WTC11 (cell line): ENCODE data around the gene NAA80. TPM values are rescaled to one million over a fixed set of nuclear protein-coding genes. Genes with fewer than 3 reads are reported as not detected.

Experiments used
- ATAC-seq: fragments of 200-7000 bp; cut with Tn5 transposase; 2 replicates; pipeline ENCODE4 v1.10.0; 2021; ENCODE audit warnings: mild to moderate bottlenecking, moderate library complexity
- CTCF ChIA-PET: fragments of 300-600 bp; sonication (Branson Sonifier 250); formaldehyde crosslinking; loops from one replicate; lab custom pipeline; 2021; ENCODE audit warnings: antibody characterized with exemption; lab: Charles Lee
- POLR2A ChIA-PET: fragments of 350-600 bp; sonication (Branson Sonifier 250); formaldehyde crosslinking; loops from one replicate; lab custom pipeline; 2021; ENCODE audit warnings: antibody characterized with exemption; lab: Charles Lee
- DNase-seq: peaks from one replicate; pipeline ENCODE4 v3.0.0; 2021; ENCODE audit warnings: low spot score
- H3K27ac Mint-ChIP-seq: 2 replicates; pipeline ENCODE4 v1.8.0; 2021; ENCODE audit warnings: mixed read lengths
- H3K27me3 Mint-ChIP-seq: 2 replicates; pipeline ENCODE4 v1.8.0; 2021; ENCODE audit warnings: low read depth, mild to moderate bottlenecking, moderate library complexity, mixed read lengths
- H3K36me3 Mint-ChIP-seq: 2 replicates; pipeline ENCODE4 v1.8.0; 2021; ENCODE audit warnings: mixed read lengths
- H3K4me1 Mint-ChIP-seq: 2 replicates; pipeline ENCODE4 v1.8.0; 2022; ENCODE audit warnings: mixed read lengths
- H3K4me3 Mint-ChIP-seq: 2 replicates; pipeline ENCODE4 v1.8.0; 2021; ENCODE audit warnings: mild to moderate bottlenecking, moderate library complexity, mixed read lengths
- H3K9me3 Mint-ChIP-seq: 2 replicates; pipeline ENCODE4 v1.8.0; 2021; ENCODE audit warnings: mixed read lengths
- AR ChIP-seq: fragments of 250-450 bp; sonication (Bioruptor Pico); IDR thresholded peaks from 2 replicates; pipeline ENCODE4 v1.9.0; 2021; ENCODE audit warnings: mild to moderate bottlenecking
- ATF1 ChIP-seq: sonication (generic); formaldehyde crosslinking; IDR thresholded peaks from 2 replicates; pipeline ENCODE4 v1.8.1; 2023; ENCODE audit warnings: mild to moderate bottlenecking, moderate library complexity, missing genetic modification reagents
- ATF3 ChIP-seq: sonication (generic); formaldehyde crosslinking; conservative IDR thresholded peaks from 2 replicates; pipeline ENCODE4 v1.8.1; 2022; ENCODE audit warnings: mild to moderate bottlenecking, missing genetic modification reagents
- ATF6 ChIP-seq: sonication (generic); formaldehyde crosslinking; IDR thresholded peaks from 2 replicates; pipeline ENCODE4 v1.8.1; 2023; ENCODE audit warnings: mild to moderate bottlenecking, missing genetic modification reagents
- CBFB ChIP-seq: sonication (generic); formaldehyde crosslinking; IDR thresholded peaks from 2 replicates; pipeline ENCODE4 v1.8.1; 2022; ENCODE audit warnings: mild to moderate bottlenecking, low read depth, missing genetic modification reagents
- CDX4 ChIP-seq: fragments of 250-450 bp; sonication (Bioruptor Pico); IDR thresholded peaks from 2 replicates; pipeline ENCODE4 v1.9.0; 2021; ENCODE audit warnings: moderate library complexity, mild to moderate bottlenecking, inconsistent platforms, borderline replicate concordance
- ERG ChIP-seq: fragments of 250-450 bp; sonication (Bioruptor Pico); IDR thresholded peaks from 2 replicates; pipeline ENCODE4 v1.8.0; 2021; ENCODE audit warnings: mild to moderate bottlenecking
- ESRRA ChIP-seq: sonication (generic); formaldehyde crosslinking; IDR thresholded peaks from 2 replicates; pipeline ENCODE4 v1.8.1; 2022; ENCODE audit warnings: mild to moderate bottlenecking, missing genetic modification reagents, borderline replicate concordance
- ETV6 ChIP-seq: sonication (generic); formaldehyde crosslinking; IDR thresholded peaks from 2 replicates; pipeline ENCODE4 v1.8.1; 2022; ENCODE audit warnings: mild to moderate bottlenecking, missing genetic modification reagents
- FOXJ3 ChIP-seq: sonication (generic); formaldehyde crosslinking; IDR thresholded peaks from 2 replicates; pipeline ENCODE4 v1.9.0; 2021; ENCODE audit warnings: missing genetic modification reagents, mild to moderate bottlenecking, borderline replicate concordance
- FOXP4 ChIP-seq: sonication (generic); formaldehyde crosslinking; IDR thresholded peaks from 2 replicates; pipeline ENCODE4 v1.8.0; 2022; ENCODE audit warnings: mild to moderate bottlenecking, missing genetic modification reagents
- HMGA2 ChIP-seq: fragments of 250-450 bp; sonication (Bioruptor Pico); IDR thresholded peaks from 2 replicates; pipeline ENCODE4 v1.4.0; 2021; ENCODE audit warnings: mild to moderate bottlenecking, moderate library complexity
- MAX ChIP-seq: sonication (generic); formaldehyde crosslinking; IDR thresholded peaks from 2 replicates; pipeline ENCODE4 v1.8.0; 2022; ENCODE audit warnings: mild to moderate bottlenecking, missing genetic modification reagents
- PREB ChIP-seq: sonication (generic); formaldehyde crosslinking; IDR thresholded peaks from 2 replicates; pipeline ENCODE4 v1.8.1; 2022; ENCODE audit warnings: mild to moderate bottlenecking, missing genetic modification reagents, moderate library complexity, borderline replicate concordance
- PRRX2 ChIP-seq: fragments of 250-450 bp; sonication (Bioruptor Pico); IDR thresholded peaks from 2 replicates; pipeline ENCODE4 v1.8.0; 2021; ENCODE audit warnings: mild to moderate bottlenecking
- STAT6 ChIP-seq: sonication (generic); formaldehyde crosslinking; conservative IDR thresholded peaks from 2 replicates; pipeline ENCODE4 v1.8.1; 2023; ENCODE audit warnings: mild to moderate bottlenecking, low read depth, missing genetic modification reagents, moderate library complexity
- TCF7 ChIP-seq: sonication (generic); formaldehyde crosslinking; IDR thresholded peaks from 2 replicates; pipeline ENCODE4 v1.8.0; 2022; ENCODE audit warnings: mild to moderate bottlenecking, low read depth, missing genetic modification reagents, moderate library complexity
- ZNF232 ChIP-seq: sonication (generic); formaldehyde crosslinking; IDR thresholded peaks from 2 replicates; pipeline ENCODE4 v1.8.0; 2022; ENCODE audit warnings: mild to moderate bottlenecking, missing genetic modification reagents
- ZNF416 ChIP-seq: fragments of 250-450 bp; sonication (Bioruptor Pico); IDR thresholded peaks from 2 replicates; pipeline ENCODE4 v1.9.0; 2021; ENCODE audit warnings: mild to moderate bottlenecking, inconsistent platforms
- ZSCAN18 ChIP-seq: fragments of 250-450 bp; sonication (Bioruptor Pico); IDR thresholded peaks from 2 replicates; pipeline ENCODE4 v2.1.2; 2022; ENCODE audit warnings: mild to moderate bottlenecking, moderate library complexity
- total RNA-seq: library from RNA; stranded (reverse); gene quantifications from 3 replicates; pipeline ENCODE4 v1.2.3, GENCODE V29; 2021

Gene NAA80
- total RNA-seq, 1 experiment from 2014 or later = 17.3 TPM

- ChIA-PET CTCF (interaction anchor here (0.6 to 1.9 kb wide), 15 partner anchors 10 to 276 kb away, joined by 3 to 10 read pairs (median 4); partner anchors contain the start of genes CISH, CYB561D2, HYAL1 and HYAL3), POLR2A (no interaction called here)
- peak; percentile 0; the same call in 1 of the 2 replicates for ATAC-seq
- H3K27me3 Mint-ChIP-seq = peaks cover 77% of the 10 kb centered on the region
- H3K4me1 Mint-ChIP-seq = peaks cover 33% of the 10 kb centered on the region
- no peaks in the 10 kb centered on the region for H3K9me3 Mint-ChIP-seq
- H3K27ac Mint-ChIP-seq = no peak within 1 kb of the TSS
- peak within 1 kb of the TSS; percentile 95 for H3K4me3 Mint-ChIP-seq
- DNase-seq = peak; percentile 59
- no peaks in the 10 kb centered on the region for H3K36me3 Mint-ChIP-seq
- TF ChIP-seq TCF7 (CRISPR knock-in tag) (peak; percentile 87), ATF1 (CRISPR knock-in tag) (no peak), MAX (CRISPR knock-in tag) (peak; percentile 85; the same call in 1 of the 2 replicates), ZNF232 (CRISPR knock-in tag) (peak; percentile 86; the same call in 1 of the 2 replicates), CDX4 (CRISPR knock-in tag) (no peak), FOXJ3 (no peak), HMGA2 (CRISPR knock-in tag) (no peak), ZSCAN18 (CRISPR knock-in tag) (no peak), CBFB (CRISPR knock-in tag) (no peak), ETV6 (CRISPR knock-in tag) (peak; percentile 40), PRRX2 (CRISPR knock-in tag) (no peak), AR (CRISPR knock-in tag) (no peak), PREB (CRISPR knock-in tag) (no peak), STAT6 (CRISPR knock-in tag) (no peak), ZNF416 (CRISPR knock-in tag) (no peak), ERG (no peak), ATF6 (CRISPR knock-in tag) (no peak), FOXP4 (CRISPR knock-in tag) (no peak), ATF3 (no peak), ESRRA (CRISPR knock-in tag) (no peak)
Measured at GRCh38 chr3:50340448-50341329, 41.5 kb upstream of the NAA80 start, which contains the start of gene RASSF1. RASSF1 (minus strand) TSS chr3:50340836; CDS start chr3:50340805, 31 bp downstream.
